GM12878 (cell line): ENCODE data around the gene FBXL14. TPM values are rescaled to one million over a fixed set of nuclear protein-coding genes. Genes with fewer than 3 reads are reported as not detected.
A peak's percentile ranks its signal among the peaks of the same experiment; 100 is the strongest.

Source experiments
- BCLAF1 ChIP-seq: fragments of 450-650 bp; IDR thresholded peaks from 2 replicates; pipeline ENCODE4 v1.6.1; 2017; ENCODE audit warnings: antibody characterized with exemption, mild to moderate bottlenecking, moderate library complexity
- CBFB ChIP-seq: IDR thresholded peaks from 2 replicates; pipeline ENCODE4 v1.6.1; 2016; ENCODE audit warnings: antibody characterized with exemption, low read depth
- CUX1 ChIP-seq: IDR thresholded peaks from 2 replicates; pipeline ENCODE4 v1.6.1; 2012; ENCODE audit warnings: improper control_type of control experiment, low read depth, low read length; ENCODE audit not compliant: insufficient replicate concordance
- HCFC1 ChIP-seq: fragments of 150-350 bp; IDR thresholded peaks from 2 replicates; pipeline ENCODE4 v1.6.1; 2014; ENCODE audit warnings: low read length
- KAT2A ChIP-seq: conservative IDR thresholded peaks from 2 replicates; pipeline ENCODE4 v1.6.1; 2011; ENCODE audit warnings: low read depth, low read length; ENCODE audit not compliant: control insufficient read depth
- MTA2 ChIP-seq: fragments of 450-650 bp; IDR thresholded peaks from 2 replicates; pipeline ENCODE4 v1.6.1; 2016; ENCODE audit warnings: low read depth, mild to moderate bottlenecking, moderate library complexity
- MYC ChIP-seq: IDR thresholded peaks from 2 replicates; pipeline ENCODE4 v1.6.1; 2011; ENCODE audit warnings: mild to moderate bottlenecking, low read length, moderate library complexity, inconsistent platforms; ENCODE audit not compliant: insufficient read depth, insufficient replicate concordance, insufficient read length, severe bottlenecking
- NBN ChIP-seq: fragments of 450-650 bp; IDR thresholded peaks from 2 replicates; pipeline ENCODE4 v1.6.1; 2016
- NR2C1 ChIP-seq: fragments of 450-650 bp; IDR thresholded peaks from 2 replicates; pipeline ENCODE4 v1.6.1; 2017; ENCODE audit warnings: antibody characterized with exemption, mild to moderate bottlenecking, moderate library complexity
- PBX3 ChIP-seq: IDR thresholded peaks from 2 replicates; pipeline ENCODE4 v1.6.1; 2011; ENCODE audit warnings: mild to moderate bottlenecking, low read depth, low read length, moderate library complexity; ENCODE audit not compliant: insufficient replicate concordance
- RBBP5 ChIP-seq: fragments of 200-600 bp; sonication (generic); conservative IDR thresholded peaks from 2 replicates; pipeline ENCODE4 v1.6.1; 2016
- SIN3A ChIP-seq: IDR thresholded peaks from 2 replicates; pipeline ENCODE4 v1.6.1; 2012; ENCODE audit warnings: low read depth, low read length, improper control_type of control experiment
- TCF12 ChIP-seq: IDR thresholded peaks from 2 replicates; pipeline ENCODE4 v1.6.1; 2011; ENCODE audit warnings: low read depth, mild to moderate bottlenecking, low read length
- TCF3 ChIP-seq: IDR thresholded peaks from 2 replicates; pipeline ENCODE4 v1.6.1; 2012; ENCODE audit warnings: low read depth, mild to moderate bottlenecking, low read length, borderline replicate concordance; ENCODE audit not compliant: insufficient read depth
- ZBTB33 ChIP-seq: fragments of 450-650 bp; IDR thresholded peaks from 2 replicates; pipeline ENCODE4 v1.6.1; 2017; ENCODE audit warnings: mild to moderate bottlenecking
- polyA plus RNA-seq, 11 experiments: library from polyadenylated mRNA; depleted of rRNA in 4 of 11; unstranded in 6 of 11; stranded (reverse) in 5 of 11; fragments of >200 nt; fragmentation: Nextera tagmentation in 4 of 11; fragmentation: Illumina TruSeq in 1 of 11; extraction: Ambion mirVana in 4 of 11; extraction: Trizol in 1 of 11; gene quantifications; 1 replicate in 1 of 11; 2 replicates in 10 of 11; pipeline versions ENCODE4 v1.2.1 to v1.2.3, GENCODE V29; 2011 to 2016; ENCODE audit warnings: inconsistent platforms in 2 of 11, missing spikeins in 2 of 11, low read depth in 1 of 11
- total RNA-seq, 4 experiments: library from RNA; depleted of rRNA in 3 of 4; stranded (reverse); fragments of >200 nt in 3 of 4; fragmentation: Illumina TruSeq in 1 of 4; extraction: Trizol in 1 of 4; gene quantifications; 2 replicates each; pipeline versions ENCODE4 v1.2.1 to v1.2.3, GENCODE V29; 2013 to 2021

Gene FBXL14
- total and polyA plus RNA-seq, 10 of the 15 experiments (the other 5 are each of a cell fraction or from before 2014, with no cell fraction given), result 0.44 to 19.0 (median 2.9) TPM

- TF ChIP-seq CUX1 (no peak), KAT2A (no peak), HCFC1 (no peak), MTA2 (peak; percentile 21; the same call in 1 of the 2 replicates), MYC (no peak), ZBTB33 (no peak), PBX3 (no peak), TCF12 (peak; percentile 83), NR2C1 (no peak), RBBP5 (no peak), BCLAF1 (no peak), NBN (peak; percentile 98), CBFB (no peak), TCF3 (peak; percentile 72; the same call in 1 of the 2 replicates), SIN3A (no peak)
These were observed 11.0 kb upstream of the FBXL14 start (continued) for GRCh38 chr12:1605129-1606020.
